Neutrophil (primary cell): ENCODE results near the gene ERBB2.
"Not testable (repeated sequence)": the region's sequence is repeated elsewhere in the genome, so short reads cannot be mapped to it uniquely, and the experiment has no call there.

Experiments used
- H3K27ac ChIP-seq: fragments of 200-600 bp; sonication (generic); 2 replicates; pipeline ENCODE4 v1.5.1; 2016; ENCODE audit warnings: mild to moderate bottlenecking, moderate library complexity
- H3K27me3 ChIP-seq: fragments of 200-600 bp; sonication (generic); 2 replicates; pipeline ENCODE4 v1.6.0; 2016; ENCODE audit warnings: mild to moderate bottlenecking
- H3K36me3 ChIP-seq: fragments of 200-600 bp; sonication (generic); 2 replicates; pipeline ENCODE4 v1.5.1; 2017
- H3K4me1 ChIP-seq, 2 experiments: fragments of 200-600 bp in 1 of 2; sonication (generic) in 1 of 2; 1 replicate in 1 of 2; 2 replicates in 1 of 2; pipeline versions ENCODE4 v1.5.1 to v1.6.1; 2013 to 2016; ENCODE audit warnings: low read depth in 1 of 2, low read length in 1 of 2, mild to moderate bottlenecking in 1 of 2, moderate library complexity in 1 of 2; ENCODE audit not compliant: control insufficient read depth in 1 of 2, insufficient read depth in 1 of 2
- H3K4me3 ChIP-seq, 2 experiments: fragments of 200-600 bp in 1 of 2; sonication (generic) in 1 of 2; 1 replicate in 1 of 2; 2 replicates in 1 of 2; pipeline ENCODE4 v1.5.1; 2013 to 2016; ENCODE audit warnings: low read depth in 1 of 2, low read length in 1 of 2, mild to moderate bottlenecking in 1 of 2, moderate library complexity in 1 of 2
- H3K9me3 ChIP-seq: fragments of 200-600 bp; sonication (generic); 2 replicates; pipeline ENCODE4 v1.5.1; 2016
- CTCF ChIP-seq: fragments of 200-600 bp; sonication (generic); IDR thresholded peaks from 2 replicates; pipeline ENCODE4 v1.5.1; 2016; ENCODE audit warnings: antibody characterized with exemption

ERBB2 gene

GRCh38 chr17:39688475-39688835, 11.4 kb upstream of the ERBB2 start:
- Histone ChIP-seq H3K27me3 (peaks cover 27% of the 10 kb centered on the region), H3K27ac (peak overlapping the region; percentile 87), H3K9me3 (no peaks in the 10 kb centered on the region), H3K36me3 (no peaks in the 10 kb centered on the region), H3K4me1 (peaks cover 7 to 11% of the 10 kb centered on the region in 2 experiments), H3K4me3 (peak overlapping the region; percentile 81 to 95)
- no peak for TF ChIP-seq CTCF

- no peaks in the 10 kb centered on the region for H3K9me3 ChIP-seq
- H3K27me3 ChIP-seq: peaks cover 27% of the 10 kb centered on the region
- H3K4me3 ChIP-seq: peak overlapping the region in 1 of 2 experiments; percentile 95
- H3K27ac ChIP-seq: no peak overlapping the region
- H3K4me1 ChIP-seq: peaks cover 7 to 11% of the 10 kb centered on the region in 2 experiments
- TF ChIP-seq CTCF: no peak
- no peaks in the 10 kb centered on the region for H3K36me3 ChIP-seq
Measured at GRCh38 chr17:39688945-39689344, 10.9 kb upstream of the ERBB2 start.

- Histone ChIP-seq H3K9me3 (no peaks in the 10 kb centered on the region), H3K27ac (no peak overlapping the region), H3K27me3 (peaks cover 49% of the 10 kb centered on the region), H3K4me3 (no peak overlapping the region), H3K4me1 (no peaks in the 10 kb centered on the region), H3K36me3 (no peaks in the 10 kb centered on the region)
- TF ChIP-seq CTCF: no peak
Measured at GRCh38 chr17:39694593-39694992, 5.3 kb upstream of the ERBB2 start.

GRCh38 chr17:39695089-39695474, 4.8 kb upstream of the ERBB2 start:
- no peaks in the 10 kb centered on the region for H3K9me3 ChIP-seq
- H3K27me3 ChIP-seq: peaks cover 50% of the 10 kb centered on the region
- H3K36me3 ChIP-seq: no peaks in the 10 kb centered on the region
- H3K4me1 ChIP-seq: no peaks in the 10 kb centered on the region
- no peak for TF ChIP-seq CTCF
- H3K4me3 ChIP-seq: no peak overlapping the region
- no peak overlapping the region for H3K27ac ChIP-seq

GRCh38 chr17:39696731-39697130, 3.1 kb upstream of the ERBB2 start:
- no peaks in the 10 kb centered on the region for H3K9me3 ChIP-seq
- H3K27me3 ChIP-seq: peaks cover 54% of the 10 kb centered on the region
- no peak for TF ChIP-seq CTCF
- no peaks in the 10 kb centered on the region for H3K36me3 ChIP-seq
- H3K27ac ChIP-seq: no peak overlapping the region
- no peaks in the 10 kb centered on the region for H3K4me1 ChIP-seq
- no peak overlapping the region for H3K4me3 ChIP-seq

- Histone ChIP-seq H3K36me3 (no peaks in the 10 kb centered on the region), H3K4me1 (no peaks in the 10 kb centered on the region), H3K27me3 (peaks cover 67% of the 10 kb centered on the region)
Measured at GRCh38 chr17:39697961-39698360, 1.9 kb upstream of the ERBB2 start.

GRCh38 chr17:39699157-39699817, 577 bp upstream of the ERBB2 start:
- not testable (repeated sequence) for H3K9me3 ChIP-seq, H3K36me3 ChIP-seq, H3K4me1 ChIP-seq, H3K27ac ChIP-seq, H3K4me3 ChIP-seq
- peaks cover 76% of the 10 kb centered on the region for H3K27me3 ChIP-seq

More at GRCh38 chr17:39697961-39698360, 1.9 kb upstream of the ERBB2 start:
- no peak overlapping the region for H3K27ac ChIP-seq
- no peak for TF ChIP-seq CTCF
- H3K9me3 ChIP-seq: no peaks in the 10 kb centered on the region
- H3K4me3 ChIP-seq: no peak overlapping the region
